Endothelial cell of umbilical vein (primary cell): ENCODE measurements around the gene IL1R2. TPM values are rescaled to one million over a fixed set of nuclear protein-coding genes. Genes with fewer than 3 reads are reported as not detected.
"Not testable (repeated sequence)": the region's sequence is repeated elsewhere in the genome, so short reads cannot be mapped to it uniquely, and the experiment has no call there.

ENCODE experiments used
- BruUV-seq: library from RNA; stranded (reverse); fragments of 400-500 nt; replicated peaks from 2 replicates; lab custom pipeline; 2021; lab: Mats Ljungman, UMichigan
- CTCF ChIA-PET: fragments of 300-600, 350-600 bp; sonication (Branson Sonifier 250); formaldehyde crosslinking; loops from one replicate; lab custom pipeline; 2021; ENCODE audit warnings: antibody characterized with exemption, inconsistent platforms; lab: Charles Lee
- POLR2A ChIA-PET: fragments of 300-600, 350-600 bp; sonication (Branson Sonifier 250); formaldehyde crosslinking; loops from one replicate; lab custom pipeline; 2021; ENCODE audit warnings: antibody characterized with exemption, inconsistent platforms; lab: Charles Lee
- DNase-seq: peaks from one replicate; pipeline ENCODE4 v3.0.0-alpha.2; 2011; ENCODE audit warnings: low read depth, low spot score
- FAIRE-seq: peaks from 2 replicates; lab custom pipeline; 2011; peaks lifted over from hg19 to GRCh38; lab: Jason Lieb, UNC
- H2AFZ ChIP-seq: 2 replicates; pipeline ENCODE4 v1.6.0; 2012; ENCODE audit warnings: low read depth, low read length, control low read depth, inconsistent platforms
- H3K27ac ChIP-seq: 2 replicates; pipeline ENCODE4 v1.5.1; 2011; ENCODE audit warnings: low read depth, mild to moderate bottlenecking, control low read depth, low read length, moderate library complexity; ENCODE audit not compliant: insufficient read depth
- H3K27me3 ChIP-seq, 2 experiments: 2 replicates each; pipeline versions ENCODE4 v1.6.0 to v1.6.1; 2011; ENCODE audit warnings: low read length in 2 of 2, mixed read lengths in 1 of 2; ENCODE audit not compliant: control insufficient read depth in 2 of 2, insufficient read depth in 2 of 2
- H3K36me3 ChIP-seq, 2 experiments: 2 replicates in 1 of 2; 3 replicates in 1 of 2; pipeline ENCODE4 v1.5.1; 2011; ENCODE audit warnings: low read length in 2 of 2, mild to moderate bottlenecking in 1 of 2, moderate library complexity in 1 of 2; ENCODE audit not compliant: control insufficient read depth in 2 of 2, insufficient read depth in 2 of 2; ENCODE audit errors: extremely low read depth in 1 of 2
- H3K4me1 ChIP-seq: 3 replicates; pipeline ENCODE4 v1.5.1; 2011; ENCODE audit warnings: mild to moderate bottlenecking, low read length; ENCODE audit not compliant: control insufficient read depth, insufficient read depth; ENCODE audit errors: extremely low read depth
- H3K4me2 ChIP-seq: 2 replicates; pipeline ENCODE4 v1.6.1; 2011; ENCODE audit warnings: low read length, control low read depth, mixed read lengths; ENCODE audit not compliant: insufficient read depth
- H3K4me3 ChIP-seq, 3 experiments: fragments of 200-600 bp in 1 of 3; sonication (generic), shearing (Covaris generic) in 1 of 3; replicated peaks in 1 of 3; 2 replicates each; pipeline ENCODE4 v1.5.1; 2011 to 2016; ENCODE audit warnings: control low read depth in 3 of 3, low read length in 3 of 3, mild to moderate bottlenecking in 2 of 3, inconsistent platforms in 1 of 3, low read depth in 1 of 3, moderate library complexity in 1 of 3; ENCODE audit not compliant: insufficient read depth in 1 of 3
- H3K79me2 ChIP-seq: 2 replicates; pipeline ENCODE4 v1.6.0; 2012; ENCODE audit warnings: low read length, inconsistent platforms; ENCODE audit not compliant: control insufficient read depth, insufficient read depth
- H3K9ac ChIP-seq: replicated peaks from 2 replicates; pipeline ENCODE3; 2011; ENCODE audit warnings: low read length, control low read depth; ENCODE audit not compliant: insufficient read depth; ENCODE audit errors: extremely low read depth
- H3K9me1 ChIP-seq: replicated peaks from 3 replicates; pipeline ENCODE4 v1.6.0; 2011; ENCODE audit warnings: mild to moderate bottlenecking, low read length; ENCODE audit not compliant: control insufficient read depth, insufficient read depth; ENCODE audit errors: extremely low read depth
- H3K9me3 ChIP-seq: replicated peaks from 2 replicates; pipeline ENCODE4 v1.5.1; 2012; ENCODE audit warnings: low read length, inconsistent platforms; ENCODE audit not compliant: control insufficient read depth, insufficient read depth
- H4K20me1 ChIP-seq: replicated peaks from 2 replicates; pipeline ENCODE3; 2011; ENCODE audit warnings: mild to moderate bottlenecking, low read length; ENCODE audit not compliant: control insufficient read depth, insufficient read depth; ENCODE audit errors: extremely low read depth
- GATA2 ChIP-seq: IDR thresholded peaks from 2 replicates; pipeline ENCODE4 v1.7.0; 2011; ENCODE audit warnings: low read depth, mild to moderate bottlenecking, moderate library complexity, mixed read lengths, low read length; ENCODE audit not compliant: insufficient read length, insufficient read depth
- JUN ChIP-seq: IDR thresholded peaks from 2 replicates; pipeline ENCODE4 v1.6.1; 2011; ENCODE audit warnings: borderline replicate concordance, low read depth; ENCODE audit not compliant: insufficient read length, insufficient read depth
- MYC ChIP-seq: IDR thresholded peaks from one replicate; pipeline ENCODE4 v1.6.1; 2011; ENCODE audit warnings: mild to moderate bottlenecking, low read depth, low read length
- dilution Hi-C: fragments of 300-500 bp; cut with MboI; formaldehyde crosslinking; loops from one replicate; pipeline ENCODE4 v1.15.0; 2019; ENCODE audit warnings: low sequenced_read_pairs; ENCODE audit not compliant: extremely low pct_ligation_motif_present
- intact Hi-C: fragments of 100-400 bp; cut with micrococcal nuclease; formaldehyde crosslinking; loops from one replicate; pipeline ENCODE4 v1.10.0; 2022
- polyA plus RNA-seq, 4 experiments: library from polyadenylated mRNA; depleted of rRNA in 3 of 4; stranded (reverse) in 3 of 4; unstranded in 1 of 4; fragments of >200 nt; gene quantifications; 2 replicates each; pipeline versions ENCODE4 v1.2.1 to v1.2.3, GENCODE V29; 2011 to 2012; ENCODE audit warnings: missing spikeins in 1 of 4
- total RNA-seq: library from RNA; stranded (reverse); gene quantifications from 2 replicates; pipeline ENCODE4 v1.2.3, GENCODE V29; 2021
- TF ChIP-seq, protein P1 (sequence below): IDR thresholded peaks from 2 replicates; pipeline ENCODE4 v1.6.1; 2011; ENCODE audit not compliant: insufficient read depth, insufficient read length

Gene IL1R2
- total and polyA plus RNA-seq, 2 donors (not counting 3 experiments of a cell fraction or from before 2014, with no cell fraction given): not detected

GRCh38 chr2:102002228-102002627 lies 10.5 kb downstream of the IL1R2 start:
- ChIA-PET CTCF (interaction anchor here (3.9 kb wide), 1 partner anchor 18 kb away, joined by 20 read pairs; no protein-coding TSS in a partner anchor), POLR2A (no interaction called here)
- FAIRE-seq (no peak), DNase-seq (no peak)
- H3K79me2 ChIP-seq: no peaks in the 10 kb centered on the region
- no peaks in the 10 kb centered on the region for H3K9me3 ChIP-seq
- no peaks in the 10 kb centered on the region for H4K20me1 ChIP-seq
- intact Hi-C loops (no loop called here), dilution Hi-C loops (no loop called here)
- no peak overlapping the region for H3K27ac ChIP-seq
- no peak overlapping the region for H3K4me3 ChIP-seq
- no peaks in the 10 kb centered on the region for H3K36me3 ChIP-seq
- BruUV-seq: no TSS peak
- no peak overlapping the region for H2AFZ ChIP-seq
- H3K9me1 ChIP-seq: no peaks in the 10 kb centered on the region
- H3K9ac ChIP-seq: no peak overlapping the region
- peaks cover 8 to 9% of the 10 kb centered on the region in 2 experiments for H3K27me3 ChIP-seq
- TF ChIP-seq MYC: no peak
- TF ChIP-seq, protein P1, sequence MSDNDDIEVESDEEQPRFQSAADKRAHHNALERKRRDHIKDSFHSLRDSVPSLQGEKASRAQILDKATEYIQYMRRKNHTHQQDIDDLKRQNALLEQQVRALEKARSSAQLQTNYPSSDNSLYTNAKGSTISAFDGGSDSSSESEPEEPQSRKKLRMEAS: no peak
- TF ChIP-seq JUN: no peak
- TF ChIP-seq GATA2: no peak
- no peak overlapping the region for H3K4me2 ChIP-seq
- no peaks in the 10 kb centered on the region for H3K4me1 ChIP-seq

DNA sequence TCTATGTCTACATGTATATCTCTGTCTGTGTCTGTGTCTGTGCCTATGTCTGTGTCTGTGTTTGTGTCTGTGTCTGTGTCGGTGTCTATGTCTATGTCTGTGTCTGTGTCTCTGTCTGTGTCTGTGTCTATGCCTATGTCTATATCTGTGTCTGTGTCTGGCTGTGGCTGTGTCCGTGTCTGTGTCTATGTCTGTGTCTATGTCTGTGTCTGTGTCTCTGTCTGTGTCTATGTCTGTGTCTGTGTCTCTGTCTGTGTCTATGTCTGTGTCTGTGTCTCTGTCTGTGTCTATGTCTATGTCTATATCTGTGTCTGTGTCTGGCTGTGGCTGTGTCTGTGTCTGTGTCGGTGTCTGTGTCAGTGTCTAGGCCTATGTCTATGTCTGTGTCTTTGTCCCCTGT lies 11.1 kb downstream of the IL1R2 start:
- intact Hi-C loops, H3K4me1 ChIP-seq, CTCF ChIA-PET, H4K20me1 ChIP-seq, H3K36me3 ChIP-seq, H3K79me2 ChIP-seq, H3K9me1 ChIP-seq, dilution Hi-C loops, FAIRE-seq, H3K27ac ChIP-seq, H3K4me3 ChIP-seq, DNase-seq, BruUV-seq, POLR2A ChIA-PET, H3K27me3 ChIP-seq, H2AFZ ChIP-seq, H3K9me3 ChIP-seq, H3K4me2 ChIP-seq, H3K9ac ChIP-seq: not testable (repeated sequence)
